GM19240 (cell line): ENCODE measurements around the gene TSPAN32.
"Not testable (repeated sequence)": the region's sequence is repeated elsewhere in the genome, so short reads cannot be mapped to it uniquely, and the experiment has no call there.

ENCODE experiments used
- DNase-seq: peaks from one replicate; pipeline ENCODE4 v3.0.0; 2011; ENCODE audit warnings: low spot score; ENCODE audit not compliant: insufficient read length

The TSPAN32 gene

DNA sequence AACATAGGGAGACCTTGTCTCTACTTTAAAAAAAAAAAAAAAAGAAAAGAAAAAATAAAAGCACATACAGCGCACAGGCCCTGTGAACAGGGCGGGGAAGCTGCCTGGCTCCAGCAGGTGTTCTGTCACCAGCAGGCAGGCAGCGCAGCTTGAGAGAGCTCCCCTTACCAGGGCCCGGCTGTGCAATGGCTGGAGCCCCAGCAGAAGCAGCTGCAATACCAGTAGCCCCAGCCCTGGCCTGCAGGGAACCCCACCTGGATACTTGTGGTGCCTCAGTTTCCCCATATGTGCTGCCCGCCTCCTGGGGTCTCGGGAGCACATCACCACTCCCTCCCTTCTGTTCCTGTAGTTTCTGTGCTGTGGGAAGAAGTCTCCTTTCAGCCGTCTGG is 12.3 kb downstream of the TSPAN32 start:
- DNase-seq: no peak

DNA sequence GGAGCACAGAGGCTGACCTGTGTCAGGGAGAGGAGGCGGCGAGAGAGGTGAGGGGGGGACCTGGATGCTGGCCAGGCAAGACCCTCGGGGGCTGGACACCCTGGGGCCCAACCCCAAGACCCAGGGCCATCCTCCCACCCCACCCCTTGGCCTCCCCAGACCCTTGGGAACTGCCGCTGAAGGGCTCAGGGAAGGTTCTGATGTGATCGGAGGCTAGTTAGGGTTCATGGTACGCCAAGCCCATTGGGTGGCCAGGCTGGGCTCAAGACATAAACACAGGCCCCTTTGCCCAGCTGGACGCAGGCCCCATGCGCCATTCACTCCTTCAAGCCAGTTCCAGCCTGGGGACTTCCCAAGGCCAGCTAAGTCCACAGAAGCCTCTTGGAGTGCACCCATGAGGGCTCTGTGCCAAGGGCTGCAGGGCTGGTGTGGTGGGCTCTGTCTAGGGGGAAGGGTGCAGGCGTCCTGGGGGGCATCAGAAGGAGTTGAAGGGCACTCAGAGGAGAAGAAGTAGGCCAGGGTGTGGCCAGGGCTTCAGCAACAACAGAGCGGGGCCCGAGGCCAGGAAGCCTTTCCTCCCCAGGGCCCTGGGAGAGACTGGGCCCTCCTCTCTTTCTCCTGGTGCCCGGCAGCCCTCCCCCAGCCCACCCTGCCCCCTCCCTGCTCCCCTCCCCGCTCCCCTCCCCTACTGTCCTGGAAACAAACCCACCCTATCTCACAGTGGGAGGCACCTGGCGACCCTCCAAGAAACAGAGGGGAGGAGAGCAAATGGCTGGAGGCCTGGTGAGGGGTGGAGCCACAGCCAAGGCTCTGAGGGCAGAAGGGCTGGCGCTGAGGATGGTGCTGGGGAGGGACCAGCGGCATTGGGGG is 12.9 kb downstream of the TSPAN32 start:
- no peak for DNase-seq

DNA sequence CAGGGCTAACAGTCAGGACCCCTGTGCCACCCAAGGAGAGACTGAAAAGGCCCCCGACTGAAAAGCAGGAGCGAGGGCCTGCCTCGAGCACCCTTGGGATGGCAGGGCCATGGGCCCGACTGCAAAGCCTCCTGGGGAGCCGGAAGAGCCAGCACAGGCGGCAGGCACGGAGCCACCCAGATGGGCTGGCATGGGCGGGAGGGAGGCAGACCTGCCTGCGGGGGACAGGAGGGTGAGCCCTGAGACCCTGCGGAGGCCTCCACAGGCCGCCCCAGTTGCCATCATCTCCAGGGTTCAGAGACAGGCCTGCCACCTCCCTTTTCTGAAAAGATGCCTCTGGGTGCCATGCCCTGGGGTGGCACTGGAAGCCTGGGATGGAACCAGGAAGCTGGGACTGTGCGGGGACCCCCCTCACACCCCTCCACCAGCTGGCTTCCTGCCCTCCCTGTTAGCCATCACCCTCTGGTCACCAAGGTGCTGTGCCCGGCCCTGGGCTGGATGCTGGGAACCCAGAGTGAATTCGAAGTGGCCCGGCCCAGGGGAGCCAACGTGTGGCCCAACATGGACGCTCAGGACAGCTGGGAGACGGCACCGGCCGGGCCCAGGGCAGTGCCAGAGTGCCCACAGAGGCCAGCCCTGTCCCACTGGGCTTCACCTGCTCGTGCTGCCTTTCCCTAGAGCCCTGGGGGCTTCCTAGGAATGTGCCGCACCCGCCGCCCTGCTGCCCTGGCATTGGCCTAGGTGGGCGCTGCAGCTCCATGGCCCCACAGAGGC is 13.8 kb downstream of the TSPAN32 start:
- no peak for DNase-seq

DNA sequence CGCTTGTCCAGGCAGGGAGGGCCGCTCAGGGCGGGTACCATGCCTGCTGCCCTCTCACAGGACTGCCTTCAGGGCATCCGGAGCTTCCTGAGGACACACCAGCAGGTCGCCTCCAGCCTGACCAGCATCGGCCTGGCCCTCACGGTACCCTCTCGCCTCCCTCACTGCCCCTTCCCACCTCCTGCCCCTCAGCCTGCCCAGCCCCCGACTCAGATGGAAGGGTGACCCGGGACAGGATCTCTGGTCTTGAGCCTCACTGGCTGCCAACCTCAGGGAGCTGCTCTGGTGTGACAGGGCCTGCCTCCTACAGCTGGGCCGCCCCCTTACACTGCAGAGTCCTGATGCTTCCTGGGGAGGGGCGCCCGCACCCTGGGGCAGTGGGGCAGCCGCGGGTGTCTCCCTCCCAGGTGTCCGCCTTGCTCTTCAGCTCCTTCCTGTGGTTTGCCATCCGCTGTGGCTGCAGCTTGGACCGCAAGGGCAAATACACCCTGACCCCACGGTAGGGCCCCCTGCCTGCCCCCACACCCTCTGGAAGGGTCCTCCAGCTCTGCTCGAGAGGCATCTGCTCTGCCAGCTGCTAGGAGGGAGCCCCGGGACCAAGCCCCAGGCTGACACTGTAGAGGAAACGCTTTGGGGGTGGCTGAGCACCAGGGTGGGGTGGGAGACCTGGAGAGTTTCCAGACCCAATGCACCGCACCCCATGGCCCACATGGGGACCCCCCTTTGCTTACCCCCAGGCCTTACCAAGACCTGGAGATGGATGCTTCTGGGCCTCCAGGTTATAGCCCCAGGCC is 14.6 kb downstream of the TSPAN32 start:
- DNase-seq: no peak

DNA sequence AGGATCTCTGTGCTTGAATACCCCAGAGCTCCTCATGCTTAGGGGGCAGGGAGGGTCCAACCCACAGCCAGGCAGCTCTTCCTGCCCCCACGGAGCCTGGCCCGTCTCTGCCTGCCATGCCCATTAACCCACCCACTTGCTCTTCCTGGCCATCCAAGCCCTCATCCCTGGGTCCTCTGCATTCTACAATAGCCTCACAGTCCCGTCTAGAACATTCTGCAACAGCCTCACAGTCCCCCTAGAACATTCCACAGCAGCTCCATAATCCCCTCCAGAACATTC is 15.1 kb downstream of the TSPAN32 start:
- no peak for DNase-seq

DNA sequence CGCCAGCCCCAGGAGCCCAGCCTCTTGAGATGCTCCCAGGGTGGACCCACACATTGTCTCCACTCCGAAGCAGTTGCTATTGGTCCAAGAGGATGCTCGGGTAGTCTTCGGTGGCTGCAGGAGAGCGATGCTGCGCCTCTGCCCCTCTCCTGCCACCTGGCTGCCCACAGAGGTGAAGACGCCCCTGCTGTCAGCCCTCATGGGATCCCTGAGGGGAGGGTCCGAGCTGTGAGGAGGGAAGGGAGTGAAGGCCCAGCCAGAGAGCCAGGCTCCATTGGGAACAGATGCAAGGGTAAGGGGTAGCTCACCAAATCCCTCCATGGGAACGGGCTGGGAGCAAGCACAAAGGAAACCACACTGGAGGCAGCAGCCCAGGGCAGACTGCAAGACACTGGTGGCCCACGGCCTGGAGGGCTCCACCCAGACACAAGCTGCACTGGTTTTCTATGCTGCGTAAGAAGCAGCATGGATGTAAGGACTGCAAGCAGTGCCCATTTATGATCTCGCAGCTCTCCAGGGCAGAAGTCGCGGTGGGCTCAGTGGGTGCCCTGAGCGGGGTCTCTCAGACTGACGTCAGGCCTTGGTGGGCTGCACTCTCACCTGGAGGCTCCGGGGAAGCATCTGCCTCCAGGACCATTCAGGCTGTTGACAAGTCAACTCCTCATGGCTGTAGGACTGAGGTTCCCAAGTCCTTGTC is 15.7 kb downstream of the TSPAN32 start:
- DNase-seq: no peak

DNA sequence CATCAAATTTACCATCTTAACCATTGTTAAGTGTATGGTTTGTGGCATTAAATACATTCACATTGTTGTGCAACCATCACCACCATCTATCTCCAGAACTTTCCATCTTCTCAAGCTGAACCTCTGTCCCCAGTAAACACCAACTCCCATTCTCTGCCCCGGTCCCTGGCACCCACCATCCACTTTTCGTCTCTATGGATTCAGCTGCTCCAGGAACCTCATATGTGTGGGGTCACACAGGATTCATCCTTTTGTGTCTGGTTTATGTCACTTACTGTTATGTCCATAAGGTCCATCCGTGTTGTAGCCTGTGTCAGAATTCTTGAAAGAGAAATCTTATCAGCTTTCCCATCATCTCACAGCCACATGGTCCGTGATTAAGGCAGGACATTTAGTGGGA is 16.3 kb downstream of the TSPAN32 start:
- no peak for DNase-seq

DNA sequence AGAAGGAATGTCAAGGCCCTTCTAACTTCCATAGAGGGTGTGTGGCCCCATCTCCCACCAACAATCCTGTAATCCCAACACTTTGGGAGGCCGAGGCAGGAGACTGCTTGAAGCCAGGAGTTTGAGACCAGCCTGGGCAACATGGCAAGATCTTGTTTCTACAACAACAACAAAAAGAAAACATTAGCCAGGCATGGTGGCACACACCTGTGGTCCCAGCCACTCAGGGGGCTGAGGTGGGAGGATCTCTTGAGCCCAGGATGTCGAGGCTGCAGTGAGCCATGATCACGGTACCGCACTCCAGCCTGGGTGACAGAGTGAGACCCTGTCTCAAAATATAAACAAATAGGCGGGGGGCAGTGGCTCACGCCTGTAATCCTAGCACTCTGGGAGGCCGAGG is 16.9 kb downstream of the TSPAN32 start:
- DNase-seq: no peak

DNA sequence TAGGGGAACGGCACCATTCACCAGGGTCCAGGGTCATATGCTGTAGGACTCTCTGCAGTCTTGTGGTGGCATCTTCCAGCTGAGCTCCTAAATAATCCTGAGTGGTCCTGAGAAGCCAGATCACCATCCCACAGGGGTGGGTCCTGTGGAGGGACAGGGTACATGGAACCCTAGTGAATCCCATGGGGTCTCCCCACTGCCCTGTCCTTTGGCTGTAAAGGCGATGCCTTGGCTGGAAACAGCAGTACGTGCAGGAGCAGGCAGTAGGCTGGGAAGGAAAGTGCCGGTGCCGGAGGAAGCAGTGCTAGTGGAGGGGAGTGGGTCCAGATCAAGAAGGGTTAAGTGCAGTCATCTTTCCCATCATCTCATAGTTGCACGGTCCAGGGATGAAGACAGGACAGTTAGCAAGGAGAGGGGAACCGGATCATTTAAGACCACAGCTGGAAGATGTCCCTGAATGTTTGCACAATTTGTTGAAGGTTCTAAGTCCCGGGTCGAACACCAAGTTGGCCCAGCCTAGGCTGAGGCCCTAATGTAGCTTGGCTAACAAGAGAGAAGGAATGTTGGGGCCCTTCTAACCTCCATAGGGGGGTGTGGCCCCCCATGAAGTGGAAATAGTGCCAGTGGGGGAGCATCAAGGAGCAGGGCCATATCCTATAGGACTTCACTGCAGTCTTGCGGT is 18.1 kb downstream of the TSPAN32 start:
- DNase-seq: no peak

DNA sequence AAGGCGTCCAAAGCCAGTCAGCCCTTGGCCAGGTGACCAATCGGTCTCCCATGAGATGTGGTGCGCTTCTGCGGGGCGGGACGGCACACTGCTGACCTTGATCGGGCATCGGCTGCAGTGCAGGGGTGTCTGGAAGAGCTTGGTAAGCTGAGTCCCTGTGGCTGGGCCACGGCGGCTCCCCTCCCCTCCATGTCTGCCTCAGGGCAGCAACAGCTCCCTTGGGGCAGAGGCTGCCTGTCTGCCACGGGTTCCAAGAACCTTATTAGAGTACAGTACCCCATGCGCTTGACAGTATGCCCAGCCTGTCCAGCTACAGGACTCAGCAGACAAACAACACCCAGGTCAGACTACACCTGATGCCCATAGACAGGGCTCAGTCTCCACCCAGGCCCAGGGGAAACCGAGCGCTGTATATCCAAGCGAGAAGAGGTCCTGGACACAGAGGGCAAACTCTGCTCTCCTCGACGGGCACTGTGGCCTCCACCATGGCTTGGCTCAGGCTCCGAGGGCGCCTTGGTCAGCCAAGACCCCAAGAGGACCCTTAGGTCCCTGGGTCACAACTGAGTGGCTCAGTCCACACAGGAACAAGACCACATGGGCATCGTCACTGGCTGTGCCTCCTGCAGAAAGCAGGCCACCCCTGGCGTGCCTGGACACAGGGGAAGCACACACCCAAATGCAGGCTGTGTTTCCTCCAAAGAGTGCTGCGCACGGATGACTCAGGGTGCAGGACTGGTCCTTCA is 18.9 kb downstream of the TSPAN32 start:
- DNase-seq: no peak

DNA sequence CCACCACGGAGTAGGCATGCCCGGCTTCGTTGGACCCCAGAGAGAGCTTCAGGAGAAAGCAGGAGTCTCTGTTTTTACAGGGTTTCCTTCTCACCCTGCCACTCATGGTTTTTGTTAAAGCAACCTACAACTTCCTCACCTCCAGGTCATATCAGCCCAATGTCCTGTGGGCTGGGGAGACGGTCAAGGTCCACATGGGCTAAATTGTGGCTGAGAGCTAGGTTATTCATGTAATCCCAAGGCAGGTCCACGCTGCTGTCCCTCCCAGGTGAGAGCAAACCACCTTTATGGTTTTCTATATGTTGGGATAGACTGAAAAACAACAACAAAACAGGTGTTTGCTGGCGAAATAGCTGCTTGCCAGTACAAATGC is 19.5 kb downstream of the TSPAN32 start:
- no peak for DNase-seq

DNA sequence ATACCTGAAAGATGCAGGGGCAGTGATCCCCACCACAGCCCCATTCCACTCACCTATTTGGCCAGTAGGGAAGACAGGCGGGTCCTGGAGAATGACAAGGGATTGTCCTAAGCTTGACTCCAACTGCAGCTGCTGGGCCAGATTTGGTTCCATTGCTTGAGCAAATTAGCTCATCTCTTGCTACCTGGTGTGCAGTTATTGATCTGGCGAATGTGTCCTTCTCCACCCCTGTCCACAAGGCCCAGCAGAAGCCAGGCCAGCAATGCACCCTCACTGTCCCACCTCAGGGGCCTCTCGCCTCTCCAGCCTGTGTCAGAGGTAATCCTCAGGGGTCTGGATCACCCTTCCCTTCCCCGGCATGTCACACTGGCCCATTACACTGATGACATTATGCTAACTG is 23.3 kb downstream of the TSPAN32 start:
- DNase-seq: no peak

DNA sequence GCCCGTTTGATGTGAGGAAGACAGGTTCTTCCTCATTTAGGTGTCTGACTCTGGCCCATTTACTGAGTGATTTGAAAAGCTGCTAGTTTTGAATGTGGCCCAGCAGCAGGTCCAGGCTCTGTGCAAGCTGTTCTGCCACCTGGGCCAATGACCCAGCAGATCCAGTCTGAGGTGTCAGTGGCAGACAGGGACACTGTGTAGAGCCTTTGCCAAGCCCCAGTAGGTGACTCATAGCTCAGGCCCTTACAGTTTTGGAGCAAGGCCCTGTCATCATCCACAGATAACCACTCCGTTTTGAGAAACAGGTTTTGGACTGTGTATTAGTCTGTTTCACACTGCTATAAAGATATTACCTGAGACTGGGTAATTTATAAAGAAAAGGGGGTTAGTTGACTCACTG is 23.9 kb downstream of the TSPAN32 start:
- DNase-seq: no peak

DNA sequence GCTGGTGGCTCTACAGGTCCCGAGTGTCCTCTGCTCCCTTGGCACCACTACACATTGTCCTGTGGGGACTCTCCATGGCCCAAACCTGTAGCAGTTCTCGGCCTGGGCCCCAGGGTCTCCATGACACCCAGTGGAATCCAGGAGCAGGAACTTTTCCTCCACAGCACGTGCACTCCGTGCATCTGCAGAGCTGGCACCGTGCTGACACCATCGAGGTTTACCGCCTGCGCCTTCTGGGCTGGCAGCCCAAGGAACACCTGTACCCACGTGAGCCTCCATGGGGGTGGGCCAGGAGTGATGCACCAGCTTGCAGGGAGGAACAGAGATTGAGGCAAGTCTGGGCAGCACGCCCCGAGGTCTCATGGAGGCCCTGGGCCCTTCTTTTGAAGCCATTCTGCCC is 25.2 kb downstream of the TSPAN32 start:
- no peak for DNase-seq

DNA sequence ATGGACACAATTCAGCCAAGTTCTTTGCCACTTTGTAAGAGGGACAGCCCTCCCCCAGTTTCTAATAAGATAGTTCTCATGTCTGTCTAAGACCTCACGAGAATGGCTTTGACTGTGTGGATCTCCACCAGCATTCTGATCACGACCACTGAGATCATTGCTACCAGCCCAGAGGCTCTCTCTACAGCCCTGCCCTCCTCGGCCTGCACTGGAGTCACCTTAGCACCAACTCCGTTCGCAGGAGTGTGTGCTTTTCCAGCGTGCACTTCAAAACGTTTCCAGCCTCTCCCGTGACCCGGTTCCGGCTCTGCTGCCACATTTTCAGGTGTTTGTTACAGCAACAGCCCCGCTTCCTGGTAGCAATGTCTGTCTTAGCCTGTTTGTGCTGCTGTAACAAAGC is 26.2 kb downstream of the TSPAN32 start:
- no peak for DNase-seq

DNA sequence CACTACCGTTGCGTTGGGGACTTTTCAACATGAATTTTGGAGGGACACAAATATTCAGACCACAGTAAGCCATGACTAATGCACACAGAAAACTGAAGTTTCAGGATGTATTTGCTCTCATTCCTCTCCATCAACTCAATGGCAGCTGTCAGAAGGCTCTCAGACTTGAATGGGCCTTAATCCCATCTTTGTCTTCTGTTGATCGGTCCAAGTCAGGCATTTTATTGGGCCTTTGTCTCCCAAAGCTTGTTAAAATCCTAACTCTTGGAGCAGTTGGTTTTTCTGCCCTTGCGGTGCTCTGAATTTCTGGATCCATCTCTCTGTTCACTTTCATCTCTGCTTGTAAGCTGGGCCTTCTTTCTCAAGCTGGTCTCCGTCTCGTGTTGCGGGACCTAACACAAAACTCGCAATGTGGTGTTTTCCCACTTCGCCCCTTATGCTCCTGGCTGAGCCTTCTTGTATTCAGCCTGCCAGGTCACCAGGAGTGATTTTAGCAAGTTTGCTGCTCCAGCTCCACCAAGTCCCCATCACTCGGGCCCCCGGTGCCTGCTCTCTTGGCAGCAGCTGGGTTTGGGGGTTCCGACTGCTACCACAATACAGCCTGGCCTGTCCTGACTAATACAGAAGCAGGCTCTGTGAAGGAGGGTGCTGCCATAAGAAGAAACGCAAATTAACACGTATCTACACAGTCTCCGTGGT is 27.0 kb downstream of the TSPAN32 start:
- no peak for DNase-seq

DNA sequence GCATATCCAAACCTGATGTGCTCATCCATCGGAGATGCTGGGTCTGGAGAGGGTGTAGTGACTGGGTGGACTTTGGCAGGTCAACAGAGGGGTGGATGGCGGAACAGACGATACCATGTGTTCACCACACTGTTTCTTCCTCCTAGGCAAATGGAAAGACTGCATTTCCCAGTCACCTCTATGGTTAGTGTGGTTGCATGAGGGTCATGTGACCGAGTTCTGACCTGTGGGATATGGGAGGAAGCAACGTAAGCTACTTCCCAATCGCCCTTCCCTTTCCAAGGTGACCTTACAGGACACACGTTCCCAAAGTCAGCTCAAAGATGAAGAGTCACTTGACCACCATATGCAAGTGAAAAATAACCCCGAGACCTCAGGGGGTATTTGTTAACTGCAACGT is 27.7 kb downstream of the TSPAN32 start:
- DNase-seq: no peak

DNA sequence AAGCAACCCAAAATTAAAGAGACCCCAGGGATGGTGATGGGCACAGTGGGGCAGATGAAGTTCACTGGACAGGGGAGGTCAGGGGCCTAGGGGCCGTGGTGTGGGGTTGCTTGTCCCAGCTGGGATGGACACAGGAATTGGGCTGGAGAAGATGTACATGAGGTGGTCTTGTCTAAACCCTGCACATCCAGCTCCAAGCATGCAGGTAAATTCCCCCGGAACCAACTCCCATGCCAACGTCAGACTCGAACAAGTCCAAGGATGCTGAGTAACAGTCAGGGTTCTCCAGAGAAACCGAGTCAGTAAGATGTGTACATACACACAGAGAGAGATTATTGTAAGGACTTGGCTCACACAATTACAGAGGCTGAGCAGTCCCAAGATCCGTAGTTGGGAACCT is 28.9 kb downstream of the TSPAN32 start:
- no peak for DNase-seq

DNA sequence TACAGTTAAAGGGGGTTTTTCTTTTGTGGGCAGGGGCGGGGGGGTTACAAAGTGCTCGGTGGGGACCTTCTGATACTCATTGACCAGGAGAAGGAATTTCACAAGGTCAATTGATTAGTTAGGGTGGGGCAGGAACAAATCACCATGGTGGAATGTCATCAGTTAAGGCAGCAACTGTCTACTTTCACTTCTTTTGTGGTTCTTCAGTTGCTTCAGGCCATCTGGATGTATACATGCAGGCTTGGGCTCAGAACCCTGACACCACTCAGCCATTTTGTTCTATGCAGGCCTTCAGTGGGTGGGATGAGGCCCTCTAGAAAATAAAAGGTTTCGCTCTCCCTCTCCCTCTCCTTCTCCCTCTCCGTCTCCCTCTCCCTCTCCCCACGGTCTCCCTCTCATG is 29.6 kb downstream of the TSPAN32 start:
- DNase-seq: no peak

DNA sequence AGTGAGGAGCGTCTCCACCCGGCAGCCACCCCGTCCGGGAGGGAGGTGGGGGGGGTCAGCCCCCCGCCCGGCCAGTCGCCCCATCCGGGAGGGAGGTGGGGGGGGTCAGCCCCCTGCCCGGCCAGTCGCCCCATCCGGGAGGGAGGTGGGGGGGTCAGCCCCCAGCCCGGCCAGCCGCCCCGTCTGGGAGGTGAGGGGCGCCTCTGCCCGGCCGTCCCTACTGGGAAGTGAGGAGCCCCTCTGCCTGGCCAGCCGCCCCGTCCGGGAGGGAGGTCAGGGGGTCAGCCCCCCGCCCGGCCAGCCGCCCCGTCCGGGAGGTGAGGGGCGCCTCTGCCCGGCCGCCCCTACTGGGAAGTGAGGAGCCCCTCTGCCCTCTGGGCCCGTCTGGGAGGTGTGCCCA is 30.8 kb downstream of the TSPAN32 start:
- DNase-seq: not testable (repeated sequence)
